K562 (cell line): ENCODE data around the gene CD70. TPM values are rescaled to one million over a fixed set of nuclear protein-coding genes. Genes with fewer than 3 reads are reported as not detected.

Experiments used
- ATAC-seq: fragments of 200-7000 bp; cut with Tn5 transposase; 3 replicates; pipeline ENCODE4 v1.9.1; 2020; ENCODE audit warnings: moderate library complexity
- BruUV-seq: library from RNA; stranded (reverse); fragments of 400-500 nt; replicated peaks from 2 replicates; lab custom pipeline; 2021; lab: Mats Ljungman, UMichigan
- CTCF ChIA-PET: fragments of 300-600 bp; formaldehyde crosslinking; extraction: SDS; loops from one replicate; lab custom pipeline; 2021; ENCODE audit warnings: low intra/inter-chr PET ratio; lab: Yijun Ruan, JAX
- POLR2A ChIA-PET: fragments of 300-600, 350-650 bp; sonication (Branson Sonifier 250); formaldehyde crosslinking; extraction: SDS; loops from one replicate; lab custom pipeline; 2021; ENCODE audit warnings: antibody characterized with exemption, inconsistent platforms; lab: Yijun Ruan, JAX
- DNase-seq, 4 experiments: peaks; one replicate each; pipeline versions ENCODE4 v3.0.0 to v3.0.0-alpha.2; 2011 to 2018; ENCODE audit warnings: low spot score in 3 of 4, mixed read lengths in 3 of 4; ENCODE audit errors: extremely low read depth in 1 of 4
- FAIRE-seq: peaks from 2 replicates; lab custom pipeline; 2011; peaks lifted over from hg19 to GRCh38; lab: Jason Lieb, UNC
- H2AFZ ChIP-seq: 2 replicates; pipeline ENCODE4 v1.6.0; 2011; ENCODE audit warnings: low read depth, low read length, control low read depth, inconsistent platforms
- H3K27ac ChIP-seq: fragments of 200-600 bp; 3 replicates; pipeline ENCODE4 v1.8.0; 2011; ENCODE audit warnings: low read depth, mild to moderate bottlenecking, control low read depth, inconsistent platforms, low read length, moderate library complexity, mixed read lengths; ENCODE audit errors: extremely low read depth
- H3K27me3 ChIP-seq, 2 experiments: fragments of 300-600 bp in 1 of 2; 2 replicates in 1 of 2; 3 replicates in 1 of 2; pipeline versions ENCODE4 v1.6.0 to v1.8.0; 2011; ENCODE audit warnings: inconsistent platforms in 2 of 2, low read length in 2 of 2, mild to moderate bottlenecking in 1 of 2, mixed read lengths in 1 of 2, moderate library complexity in 1 of 2; ENCODE audit not compliant: control insufficient read depth in 2 of 2, insufficient read depth in 2 of 2
- H3K36me3 ChIP-seq: fragments of 300-600 bp; 3 replicates; pipeline ENCODE4 v1.8.0; 2011; ENCODE audit warnings: mild to moderate bottlenecking, low read length, inconsistent platforms; ENCODE audit not compliant: control insufficient read depth, insufficient read depth
- H3K4me1 ChIP-seq, 2 experiments: fragments of 200-600 bp in 1 of 2; replicated peaks in 1 of 2; 2 replicates in 1 of 2; 3 replicates in 1 of 2; pipeline versions ENCODE4 v1.5.1 to v1.8.0; 2011; ENCODE audit warnings: inconsistent platforms in 2 of 2, low read length in 2 of 2, mild to moderate bottlenecking in 1 of 2, mixed read lengths in 1 of 2, moderate library complexity in 1 of 2; ENCODE audit not compliant: control insufficient read depth in 2 of 2, insufficient read depth in 2 of 2
- H3K4me2 ChIP-seq: 2 replicates; pipeline ENCODE4 v1.6.1; 2011; ENCODE audit warnings: low read length, control low read depth, inconsistent platforms, mixed read lengths; ENCODE audit not compliant: insufficient read depth
- H3K4me3 ChIP-seq: fragments of 200-600 bp; sonication (generic), shearing (Covaris generic); 2 replicates; pipeline ENCODE4 v1.5.1; 2016; ENCODE audit warnings: control low read depth, inconsistent platforms
- H3K79me2 ChIP-seq: fragments of 200-600 bp; 3 replicates; pipeline ENCODE4 v1.8.0; 2011; ENCODE audit warnings: low read length, inconsistent platforms; ENCODE audit not compliant: control insufficient read depth, insufficient read depth
- H3K9ac ChIP-seq, 2 experiments: 2 replicates each; pipeline versions ENCODE4 v1.6.0 to v1.6.1; 2011; ENCODE audit warnings: low read depth in 2 of 2, low read length in 2 of 2, control low read depth in 1 of 2, inconsistent platforms in 1 of 2, mild to moderate bottlenecking in 1 of 2, mixed read lengths in 1 of 2; ENCODE audit not compliant: insufficient read depth in 1 of 2
- H3K9me1 ChIP-seq: one replicate; pipeline ENCODE4 v1.6.0; 2011; ENCODE audit warnings: inconsistent platforms, mild to moderate bottlenecking, low read length, moderate library complexity; ENCODE audit not compliant: control insufficient read depth, insufficient read depth
- H3K9me3 ChIP-seq: replicated peaks from 2 replicates; pipeline ENCODE4 v1.5.1; 2011; ENCODE audit warnings: low read depth, low read length, inconsistent platforms; ENCODE audit not compliant: control insufficient read depth, insufficient read depth
- H4K20me1 ChIP-seq: replicated peaks from 2 replicates; pipeline ENCODE4 v1.6.1; 2011; ENCODE audit warnings: low read length, inconsistent platforms, mixed read lengths; ENCODE audit not compliant: control insufficient read depth, insufficient read depth
- ATF1 ChIP-seq, 2 experiments: fragments of 450-650 bp in 1 of 2; IDR thresholded peaks; 2 replicates each; pipeline ENCODE4 v1.6.1; 2016; ENCODE audit warnings: missing compliant biosample characterization in 1 of 2, missing genetic modification characterization in 1 of 2
- CBX2 ChIP-seq: fragments of 200-600 bp; sonication (generic); IDR thresholded peaks from one replicate; pipeline ENCODE4 v1.6.1; 2012; ENCODE audit warnings: mild to moderate bottlenecking, low read length, inconsistent platforms; ENCODE audit not compliant: insufficient read depth, poor library complexity, severe bottlenecking
- DACH1 ChIP-seq: fragments of 450-650 bp; IDR thresholded peaks from 2 replicates; pipeline ENCODE4 v1.6.1; 2018; ENCODE audit not compliant: partially characterized antibody
- HNRNPLL ChIP-seq: fragments of 200-400 bp; formaldehyde crosslinking; IDR thresholded peaks from 2 replicates; pipeline ENCODE4 v1.6.1; 2017; ENCODE audit warnings: low read length, low read depth, mild to moderate bottlenecking; ENCODE audit not compliant: poor library complexity, severe bottlenecking
- MCM5 ChIP-seq: fragments of 450-650 bp; IDR thresholded peaks from 2 replicates; pipeline ENCODE4 v1.6.1; 2016; ENCODE audit warnings: low read depth
- NCOA4 ChIP-seq: fragments of 450-650 bp; IDR thresholded peaks from 2 replicates; pipeline ENCODE4 v1.6.1; 2018; ENCODE audit warnings: mild to moderate bottlenecking; ENCODE audit not compliant: partially characterized antibody
- RBM39 ChIP-seq: fragments of 200-400 bp; formaldehyde crosslinking; optimal IDR thresholded peaks from 2 replicates; pipeline ENCODE3; 2018; ENCODE audit warnings: low read depth, low read length
- SRSF9 ChIP-seq: fragments of 200-400 bp; formaldehyde crosslinking; IDR thresholded peaks from 2 replicates; pipeline ENCODE4 v1.6.1; 2017; ENCODE audit warnings: low read depth, low read length, borderline replicate concordance
- WGBS: fragments of 100-300 bp; shearing (Covaris generic); methylation state at CpG from one replicate; pipeline ENCODE4 v1.1.6; 2016; ENCODE audit warnings: low coverage, mixed read lengths; ENCODE audit not compliant: insufficient coverage; ENCODE audit errors: missing lambda C conversion rate; 5-methylcytosine and 5-hydroxymethylcytosine counted together
- in situ Hi-C: fragments of 300-500 bp; cut with MboI; formaldehyde crosslinking; loops from 4 replicates; pipeline ENCODE4 v1.15.0; 2018; ENCODE audit warnings: inconsistent platforms, mixed read lengths
- intact Hi-C: fragments of 100-400 bp; cut with micrococcal nuclease; formaldehyde crosslinking; loops from 2 replicates; pipeline ENCODE4 v1.14.2; 2022
- polyA plus RNA-seq, 8 experiments: library from polyadenylated mRNA; depleted of rRNA in 4 of 8; stranded (reverse) in 5 of 8; unstranded in 3 of 8; fragments of >200 nt; fragmentation: Nextera tagmentation in 2 of 8; fragmentation: Illumina TruSeq in 1 of 8; extraction: Ambion mirVana in 2 of 8; extraction: Trizol in 1 of 8; gene quantifications; 2 replicates each; pipeline versions ENCODE4 v1.2.1 to v1.2.3, GENCODE V29; 2011 to 2014; ENCODE audit warnings: inconsistent platforms in 1 of 8, missing spikeins in 1 of 8
- total RNA-seq, 7 experiments: library from RNA; depleted of rRNA in 6 of 7; stranded (reverse); fragments of >200 nt in 6 of 7; fragmentation: Illumina TruSeq in 2 of 7; extraction: Trizol in 2 of 7; gene quantifications; 2 replicates each; pipeline versions ENCODE4 v1.2.1 to v1.2.3, GENCODE V29; 2011 to 2021; ENCODE audit warnings: low replicate concordance in 1 of 7
- TF ChIP-seq, protein P1 (sequence below): sonication (generic); formaldehyde crosslinking; IDR thresholded peaks from 2 replicates; pipeline ENCODE4 v1.5.0; 2020; ENCODE audit warnings: missing genetic modification reagents
- TF ChIP-seq, protein P2 (sequence below): sonication (generic); formaldehyde crosslinking; IDR thresholded peaks from 2 replicates; pipeline ENCODE4 v1.8.0; 2023; ENCODE audit warnings: mild to moderate bottlenecking, missing genetic modification reagents

CD70 gene
- total and polyA plus RNA-seq, 9 of the 15 experiments (the other 6 are each of a cell fraction or from before 2014, with no cell fraction given): 0.06 to 0.58 (median 0.33) TPM; not detected in 4

DNA sequence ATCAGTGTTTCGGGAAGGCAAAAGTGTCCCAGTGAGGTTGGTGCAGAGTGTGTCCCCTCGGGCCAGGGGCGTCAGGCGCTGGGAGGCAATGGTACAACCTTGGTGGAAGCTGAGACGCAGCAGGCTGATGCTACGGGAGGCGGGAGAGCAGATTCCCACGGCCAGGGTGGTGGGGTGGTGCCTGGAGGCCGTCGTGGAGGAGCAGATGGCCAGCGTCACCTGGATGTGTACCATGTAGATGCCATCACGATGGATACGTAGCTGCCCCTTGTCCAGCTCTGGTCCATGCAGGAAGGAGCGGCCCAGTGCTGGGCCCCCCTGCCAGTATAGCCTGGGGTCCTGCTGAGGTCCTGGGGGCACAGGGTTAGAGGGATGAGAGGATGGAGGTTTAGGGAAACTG is 4.9 kb downstream of the CD70 start:
- no peaks in the 10 kb centered on the region for H3K36me3 ChIP-seq
- H2AFZ ChIP-seq: no peak overlapping the region
- no peaks in the 10 kb centered on the region for H3K79me2 ChIP-seq
- ChIA-PET POLR2A (interaction anchor here (0.8 kb wide), 1 partner anchor 54 kb away, joined by 3 read pairs; no protein-coding TSS in a partner anchor), CTCF (no interaction called here)
- no peak overlapping the region for H3K27ac ChIP-seq
- H3K4me3 ChIP-seq: no peak overlapping the region
- in situ Hi-C loops (no loop called here), intact Hi-C loops (no loop called here)
- BruUV-seq: no TSS peak
- H3K9me3 ChIP-seq: no peaks in the 10 kb centered on the region
- no peaks in the 10 kb centered on the region for H4K20me1 ChIP-seq
- peak overlapping the region in 1 of 2 experiments; percentile 2; a peak in 1 of 4 replicates for H3K9ac ChIP-seq
- ATAC-seq (no peak), FAIRE-seq (no peak), DNase-seq (no peak)
- H3K27me3 ChIP-seq: peaks cover 0 to 11% of the 10 kb centered on the region in 2 experiments; a peak in 2 of 5 replicates
- no peaks in the 10 kb centered on the region for H3K9me1 ChIP-seq
- H3K4me2 ChIP-seq: no peak overlapping the region
- H3K4me1 ChIP-seq: peaks cover 22 to 36% of the 10 kb centered on the region in 2 experiments; a peak in 4 of 5 replicates
- TF ChIP-seq, protein P1, sequence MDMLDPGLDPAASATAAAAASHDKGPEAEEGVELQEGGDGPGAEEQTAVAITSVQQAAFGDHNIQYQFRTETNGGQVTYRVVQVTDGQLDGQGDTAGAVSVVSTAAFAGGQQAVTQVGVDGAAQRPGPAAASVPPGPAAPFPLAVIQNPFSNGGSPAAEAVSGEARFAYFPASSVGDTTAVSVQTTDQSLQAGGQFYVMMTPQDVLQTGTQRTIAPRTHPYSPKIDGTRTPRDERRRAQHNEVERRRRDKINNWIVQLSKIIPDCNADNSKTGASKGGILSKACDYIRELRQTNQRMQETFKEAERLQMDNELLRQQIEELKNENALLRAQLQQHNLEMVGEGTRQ (CRISPR knock-in tag): no peak
- no peak for TF ChIP-seq ATF1 (CRISPR knock-in tag; IDR thresholded peaks at IDR 0.05)
- TF ChIP-seq ATF1 (tag; IDR thresholded peaks at IDR 0.05): no peak
- TF ChIP-seq MCM5: no peak
- no peak for TF ChIP-seq CBX2
- TF ChIP-seq HNRNPLL: no peak
- TF ChIP-seq, protein P2, sequence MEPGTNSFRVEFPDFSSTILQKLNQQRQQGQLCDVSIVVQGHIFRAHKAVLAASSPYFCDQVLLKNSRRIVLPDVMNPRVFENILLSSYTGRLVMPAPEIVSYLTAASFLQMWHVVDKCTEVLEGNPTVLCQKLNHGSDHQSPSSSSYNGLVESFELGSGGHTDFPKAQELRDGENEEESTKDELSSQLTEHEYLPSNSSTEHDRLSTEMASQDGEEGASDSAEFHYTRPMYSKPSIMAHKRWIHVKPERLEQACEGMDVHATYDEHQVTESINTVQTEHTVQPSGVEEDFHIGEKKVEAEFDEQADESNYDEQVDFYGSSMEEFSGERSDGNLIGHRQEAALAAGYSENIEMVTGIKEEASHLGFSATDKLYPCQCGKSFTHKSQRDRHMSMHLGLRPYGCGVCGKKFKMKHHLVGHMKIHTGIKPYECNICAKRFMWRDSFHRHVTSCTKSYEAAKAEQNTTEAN (CRISPR knock-in tag): no peak
- TF ChIP-seq SRSF9: no peak
- no peak for TF ChIP-seq NCOA4
- no peak for TF ChIP-seq RBM39
- no peak for TF ChIP-seq DACH1
- WGBS: 65% methylated on average over 14 of the region's 14 CpGs
